ENCODE results near the gene CPT1A.

- TF ChIP-seq CTCF (IDR thresholded peaks at IDR 0.05), result no peak
- no peak for TF ChIP-seq SIN3A (IDR thresholded peaks at IDR 0.05; ENCODE audit: borderline replicate concordance, insufficient read depth, low read depth, low read length)
Observed at GRCh38 chr11:68832476-68833181, 9.1 kb downstream of the CPT1A start.
